AG04449 (cell line): ENCODE measurements around the gene MADD.

Experiments
- CTCF ChIA-PET: fragments of 350-600 bp; formaldehyde crosslinking; extraction: SDS; loops from one replicate; lab custom pipeline; 2021; ENCODE audit warnings: antibody characterized with exemption; lab: Yijun Ruan, JAX
- POLR2A ChIA-PET: fragments of 400-600, 350-600 bp; formaldehyde crosslinking; extraction: SDS; loops from one replicate; lab custom pipeline; 2020; ENCODE audit warnings: antibody characterized with exemption, inconsistent platforms; lab: Yijun Ruan, JAX
- DNase-seq: peaks from one replicate; pipeline ENCODE4 v3.0.0-alpha.2; 2010; ENCODE audit warnings: low read depth, low spot score
- H3K4me3 ChIP-seq: 2 replicates; pipeline ENCODE4 v1.5.1; 2011; ENCODE audit warnings: low read depth, mild to moderate bottlenecking, control low read depth, low read length
- CTCF ChIP-seq: IDR thresholded peaks from one replicate; pipeline ENCODE4 v1.5.1; 2011; ENCODE audit warnings: mild to moderate bottlenecking, moderate library complexity, low read length, control low read depth, inconsistent platforms; ENCODE audit not compliant: insufficient read depth; ENCODE audit errors: missing control alignments

The MADD gene

GRCh38 chr11:47317064-47317828 lies 47.3 kb downstream of the MADD start:
- ChIA-PET CTCF (interaction anchor here (0.9 kb wide), 1 partner anchor 54 kb away, joined by 4 read pairs; no protein-coding TSS in a partner anchor), POLR2A (no interaction called here)
- H3K4me3 ChIP-seq, result no peak overlapping the region
- no peak for TF ChIP-seq CTCF
- no peak for DNase-seq

DNA sequence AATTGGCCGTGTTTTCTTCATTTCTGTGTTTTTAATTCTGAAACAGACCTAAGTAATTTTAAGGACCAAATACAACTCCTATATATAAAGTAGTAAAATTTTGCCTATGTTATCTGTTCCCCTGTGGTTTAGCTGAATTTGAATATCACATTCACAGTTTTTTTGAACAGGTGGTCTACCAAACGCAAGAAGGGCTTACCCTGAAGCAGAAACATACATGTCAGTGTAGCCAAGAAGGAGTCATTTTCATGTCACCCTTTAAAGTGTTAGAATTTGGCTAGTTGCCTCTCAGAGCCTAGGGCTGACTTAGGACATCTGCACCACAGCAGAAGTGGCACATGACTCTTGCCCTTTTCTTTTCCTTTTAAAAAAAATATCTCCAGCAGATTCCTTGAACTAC lies 48.2 kb downstream of the MADD start:
- ChIA-PET POLR2A (no interaction called here), CTCF (no interaction called here)
- no peak for DNase-seq
- no peak for TF ChIP-seq CTCF
- no peak overlapping the region for H3K4me3 ChIP-seq

GRCh38 chr11:47324520-47324919 lies 54.6 kb downstream of the MADD start:
- CTCF ChIA-PET, result no interaction called here
- no peak for DNase-seq
- POLR2A ChIA-PET, result no interaction called here

GRCh38 chr11:47325271-47326041 lies 55.5 kb downstream of the MADD start:
- no peak for TF ChIP-seq CTCF
- CTCF ChIA-PET, result interaction anchor here (0.7 kb wide), 1 partner anchor 98 kb away, joined by 3 read pairs; no protein-coding TSS in a partner anchor
- POLR2A ChIA-PET, result no interaction called here
- DNase-seq, result no peak
- H3K4me3 ChIP-seq, result no peak overlapping the region

More at GRCh38 chr11:47324520-47324919, 54.6 kb downstream of the MADD start:
- no peak for TF ChIP-seq CTCF
- H3K4me3 ChIP-seq, result no peak overlapping the region

GRCh38 chr11:47326198-47326597 lies 56.3 kb downstream of the MADD start:
- no peak for TF ChIP-seq CTCF
- H3K4me3 ChIP-seq, result no peak overlapping the region
- CTCF ChIA-PET, result interaction anchor here (0.9 kb wide), 1 partner anchor 29 kb away, joined by 3 read pairs; no protein-coding TSS in a partner anchor
- POLR2A ChIA-PET, result no interaction called here
- no peak for DNase-seq

GRCh38 chr11:47327025-47327424 lies 57.1 kb downstream of the MADD start:
- CTCF ChIA-PET, result interaction anchor here (0.7 to 0.9 kb wide), 2 partner anchors 28 to 47 kb away, joined by 3 read pairs; no protein-coding TSS in a partner anchor

More at GRCh38 chr11:47327025-47327424, 57.1 kb downstream of the MADD start:
- no peak for TF ChIP-seq CTCF
- POLR2A ChIA-PET, result no interaction called here
- no peak overlapping the region for H3K4me3 ChIP-seq
- no peak for DNase-seq
